GM19455 (cell line): ENCODE measurements around the gene FBXW5.

Experiments
- ATAC-seq: cut with Tn5 transposase; IDR thresholded peaks from one replicate; pipeline ENCODE4 v1.9.1; 2021; ENCODE audit not compliant: unreplicated experiment

The FBXW5 gene

GRCh38 chr9:136949817-136950655 is 5.5 kb upstream of the FBXW5 start:
- peak; percentile 80 for ATAC-seq

GRCh38 chr9:136949239-136949816 is 4.8 kb upstream of the FBXW5 start:
- ATAC-seq = no peak

- ATAC-seq = no peak
Observed at GRCh38 chr9:136947955-136948510, 3.5 kb upstream of the FBXW5 start.

- no peak for ATAC-seq
Observed at GRCh38 chr9:136947028-136947891, 2.7 kb upstream of the FBXW5 start.

DNA sequence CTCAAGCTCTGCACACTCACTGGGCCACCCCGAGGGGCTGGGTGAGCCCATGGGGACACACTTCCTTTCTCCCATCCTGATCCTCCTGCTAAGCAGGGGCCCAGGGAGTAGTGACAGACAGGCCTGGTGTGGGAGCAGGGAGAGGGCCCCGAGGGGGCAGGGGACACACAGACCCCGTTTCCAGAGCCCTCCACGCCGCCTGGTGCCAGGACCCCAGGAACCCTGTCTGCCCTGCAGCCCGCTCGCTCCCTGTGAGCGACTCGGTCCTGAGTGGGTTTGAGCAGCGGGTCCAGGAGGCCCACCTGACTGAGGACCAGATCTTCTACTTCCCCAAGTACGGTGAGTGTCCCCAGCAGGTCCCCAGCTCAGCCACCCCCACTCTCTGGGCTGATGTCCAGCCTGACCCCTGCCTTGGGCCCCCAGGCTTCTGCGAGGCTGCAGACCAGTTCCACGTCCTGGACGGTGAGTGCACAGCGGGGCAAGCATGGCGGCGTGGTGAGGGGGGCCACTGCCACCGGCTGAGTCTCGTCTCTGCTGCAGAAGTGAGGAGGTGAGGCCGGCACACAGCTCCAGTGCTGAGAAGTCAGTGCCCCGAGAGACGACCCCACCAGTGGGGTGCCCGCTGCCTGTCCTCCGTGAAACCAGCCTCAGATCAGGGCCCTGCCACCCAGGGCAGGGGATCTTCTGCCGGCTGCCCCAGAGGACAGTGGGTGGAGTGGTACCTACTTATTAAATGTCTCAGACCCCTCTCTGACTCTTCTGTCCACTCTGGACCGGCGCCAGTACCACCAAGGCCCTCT is 1.9 kb upstream of the FBXW5 start:
- no peak for ATAC-seq

- no peak for ATAC-seq
Observed at GRCh38 chr9:136945333-136946227, 1.0 kb upstream of the FBXW5 start.

- ATAC-seq = peak; percentile 41
Observed at GRCh38 chr9:136944212-136944518, 373 bp downstream of the FBXW5 start.

DNA sequence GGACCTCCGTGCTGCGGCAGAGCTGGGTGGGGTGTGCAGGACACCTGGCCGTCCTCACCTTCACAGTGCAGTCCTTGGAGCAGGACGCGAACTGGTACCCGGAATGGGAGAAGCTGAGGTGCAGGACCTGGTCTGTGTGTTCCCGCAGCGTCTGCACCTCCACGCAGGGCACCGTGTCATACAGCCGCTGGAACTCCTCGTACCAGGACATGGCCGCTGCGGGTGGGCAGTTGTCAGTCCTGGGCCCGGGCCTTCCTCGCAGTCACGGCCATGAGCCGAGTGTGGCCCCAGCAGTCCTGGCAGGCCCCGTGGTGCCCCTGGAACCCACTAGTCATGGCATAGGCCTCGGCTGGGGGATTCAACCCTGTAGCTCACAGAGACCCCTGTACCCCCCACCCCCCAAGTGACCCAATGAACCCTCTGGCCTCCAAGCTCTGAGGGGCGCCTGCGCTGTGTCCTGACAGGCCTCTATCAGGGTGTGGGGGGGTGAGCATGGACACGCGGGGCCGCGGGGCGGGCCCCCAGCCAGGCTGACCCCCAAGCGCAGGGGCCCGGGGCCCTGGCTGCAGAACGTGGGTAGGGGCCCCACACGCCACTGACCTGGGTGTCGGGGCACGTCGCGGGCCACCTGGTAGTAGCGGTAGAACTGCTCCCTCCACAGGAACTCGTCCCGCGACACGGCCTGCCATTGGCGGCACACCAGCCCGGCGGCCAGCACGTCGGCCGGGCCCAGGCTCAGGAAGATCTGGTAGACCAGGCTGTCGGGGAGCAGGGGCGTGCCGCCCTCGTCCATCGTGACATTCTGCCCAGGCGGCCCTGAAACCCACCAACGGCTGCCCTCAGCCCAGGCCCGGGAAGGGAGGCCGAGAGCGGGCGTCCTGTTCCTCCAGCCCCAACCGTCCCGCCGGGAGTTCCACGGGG is 987 bp downstream of the FBXW5 start:
- ATAC-seq = peak; percentile 28

GRCh38 chr9:136942881-136943230 is 1.7 kb downstream of the FBXW5 start:
- no peak for ATAC-seq

- no peak for ATAC-seq
Observed at GRCh38 chr9:136942112-136942880, 2.2 kb downstream of the FBXW5 start.

DNA sequence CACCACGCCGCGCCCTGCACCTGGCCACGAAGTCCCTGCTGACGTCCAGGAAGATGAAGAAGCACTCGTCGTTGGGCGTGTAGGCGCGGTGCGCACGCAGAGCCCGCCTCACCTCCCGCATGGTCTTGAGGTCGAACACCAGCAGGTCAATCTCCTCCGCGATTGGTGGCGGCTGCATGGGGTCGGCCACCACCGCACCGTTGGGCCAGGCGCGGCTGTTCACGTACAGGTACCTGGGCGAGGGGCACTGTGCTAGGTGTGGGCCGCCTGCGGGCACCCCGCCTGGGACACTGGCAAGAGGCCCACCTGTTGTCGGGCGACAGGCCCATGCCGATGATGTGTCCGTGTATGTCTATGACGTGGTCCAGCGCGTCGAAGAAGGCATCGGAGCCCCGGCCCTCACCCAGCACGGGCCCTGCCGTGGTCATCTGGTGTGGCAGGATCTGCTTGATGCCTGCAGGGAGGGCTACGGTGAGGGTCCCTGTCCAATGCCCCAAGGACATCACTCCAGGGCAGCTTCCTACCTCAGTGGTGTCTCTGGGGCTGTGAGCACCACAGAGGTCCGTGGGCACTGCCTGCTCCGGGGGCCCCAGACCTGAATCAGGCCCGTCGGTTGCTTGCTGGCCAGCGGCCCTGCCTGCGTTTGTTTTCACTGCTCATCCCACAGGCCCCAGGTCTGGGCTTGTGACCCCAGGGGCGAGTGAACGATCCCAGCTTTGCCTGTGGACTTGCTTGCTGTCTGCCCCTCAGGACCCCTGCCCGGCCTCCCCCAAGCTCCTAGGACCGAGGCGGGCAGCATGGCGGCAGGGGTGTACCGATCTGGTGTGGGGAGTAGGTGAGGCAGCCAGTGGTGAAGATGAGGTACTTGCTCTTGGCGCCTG is 3.1 kb downstream of the FBXW5 start:
- no peak for ATAC-seq

DNA sequence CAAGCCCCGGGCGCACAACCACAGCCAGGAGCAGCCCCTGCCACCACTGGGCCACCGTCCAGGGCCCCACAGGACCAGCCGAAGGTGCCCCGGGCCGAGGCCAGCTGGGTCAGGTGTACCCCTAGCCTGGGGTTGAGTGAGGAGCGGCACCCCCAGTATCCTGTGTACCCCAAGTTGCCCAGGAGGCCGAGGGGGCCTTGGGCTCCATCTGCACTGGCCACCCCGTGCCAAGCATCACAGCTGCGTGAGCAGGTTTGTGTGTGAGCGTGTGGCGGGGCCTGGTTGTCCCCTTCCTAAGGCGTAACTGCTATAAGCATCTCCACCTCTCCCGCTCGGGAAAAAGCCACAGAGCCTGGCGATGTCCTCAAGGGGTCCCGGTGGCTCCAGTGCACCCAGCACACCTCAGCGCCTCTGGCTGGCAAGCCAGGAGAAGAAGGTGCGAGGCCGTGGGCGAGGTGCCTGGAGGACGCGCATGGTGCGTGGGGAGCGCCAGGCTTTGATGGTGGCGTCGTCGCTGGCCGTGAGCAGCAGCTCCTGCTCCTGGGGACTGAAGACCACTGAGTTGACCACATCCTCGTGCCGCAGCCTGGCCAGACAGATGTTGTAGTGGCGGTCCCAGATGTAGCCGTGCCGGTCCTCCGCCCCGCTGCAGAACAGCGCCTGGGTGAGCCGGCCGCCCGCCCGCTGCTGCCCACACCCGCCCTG is 3.9 kb downstream of the FBXW5 start:
- ATAC-seq = no peak

GRCh38 chr9:136939996-136940525 is 4.5 kb downstream of the FBXW5 start:
- ATAC-seq = no peak

GRCh38 chr9:136939431-136939995 is 5.0 kb downstream of the FBXW5 start:
- no peak for ATAC-seq

GRCh38 chr9:136937186-136938001 is 7.1 kb downstream of the FBXW5 start:
- ATAC-seq = no peak
